HAP-1 (cell line): ENCODE data around the gene SHF.
A peak's percentile ranks its signal among the peaks of the same experiment; 100 is the strongest.

Source experiments
- DNase-seq, 2 experiments: peaks; one replicate each; pipeline ENCODE4 v3.0.0-alpha.2; 2016 to 2020; ENCODE audit warnings: low spot score in 2 of 2
- H3K27me3 ChIP-seq: fragments of 250-450 bp; sonication (Bioruptor Pico); 2 replicates; pipeline ENCODE4 v1.5.1; 2020; ENCODE audit warnings: low read depth, mild to moderate bottlenecking, moderate library complexity
- H3K36me3 ChIP-seq: fragments of 250-450 bp; sonication (Bioruptor Pico); replicated peaks from 2 replicates; pipeline ENCODE4 v1.5.1; 2020; ENCODE audit warnings: mild to moderate bottlenecking
- H3K4me1 ChIP-seq: fragments of 250-450 bp; sonication (Bioruptor Pico); 2 replicates; pipeline ENCODE4 v1.5.1; 2020; ENCODE audit warnings: mild to moderate bottlenecking
- H3K4me3 ChIP-seq: fragments of 250-450 bp; sonication (Bioruptor Pico); 2 replicates; pipeline ENCODE4 v1.5.1; 2020; ENCODE audit warnings: mild to moderate bottlenecking, moderate library complexity
- H3K9me3 ChIP-seq: fragments of 250-450 bp; sonication (Bioruptor Pico); 2 replicates; pipeline ENCODE4 v1.5.1; 2020; ENCODE audit warnings: mild to moderate bottlenecking, moderate library complexity
- in situ Hi-C: fragments of 300-500 bp; cut with MboI; formaldehyde crosslinking; loops from 3 replicates; pipeline ENCODE4 v1.14.3; 2020; ENCODE audit warnings: low sequenced_read_pairs, inconsistent platforms, mixed read lengths

The SHF gene

DNA sequence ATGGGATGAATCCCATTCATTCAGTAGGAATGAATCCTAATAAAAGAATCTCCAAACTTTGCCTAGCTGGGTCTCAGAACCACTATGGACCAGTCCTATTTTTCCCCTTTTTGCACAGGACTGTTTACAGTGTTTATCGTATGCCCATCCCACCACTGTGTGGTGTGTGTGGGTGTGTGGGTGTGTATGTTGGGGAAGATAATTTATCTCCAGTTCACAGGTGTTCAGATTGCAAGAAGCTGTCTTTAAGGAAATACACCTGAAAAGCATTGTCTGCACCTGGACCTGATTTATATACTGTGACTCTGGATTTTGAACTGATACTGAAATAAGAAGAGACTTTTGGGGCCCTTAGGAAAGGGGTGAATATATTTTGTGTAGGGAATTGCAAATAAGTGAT lies 24.7 kb upstream of the SHF start:
- H3K4me3 ChIP-seq = no peak overlapping the region
- no peaks in the 10 kb centered on the region for H3K27me3 ChIP-seq
- in situ Hi-C loops = no loop called here
- no peak for DNase-seq
- H3K36me3 ChIP-seq = no peaks in the 10 kb centered on the region
- no peaks in the 10 kb centered on the region; the same call in 1 of the 2 replicates for H3K4me1 ChIP-seq
- H3K9me3 ChIP-seq = no peaks in the 10 kb centered on the region

- H3K4me3 ChIP-seq = no peak overlapping the region
- no peaks in the 10 kb centered on the region for H3K9me3 ChIP-seq
- in situ Hi-C loops = loop anchor here (5.0 kb wide), 1 partner anchor 197 kb away; a partner anchor contains a TSS
- H3K4me1 ChIP-seq = peaks cover 10% of the 10 kb centered on the region
- no peaks in the 10 kb centered on the region for H3K36me3 ChIP-seq
- 0 out of 2 replicates have a peak, but pooled peaks cover 3% of the 10 kb centered on the region for H3K27me3 ChIP-seq
- peak; percentile 72 to 84 for DNase-seq
Measured at GRCh38 chr15:45205192-45205591, 17.4 kb upstream of the SHF start.

DNA sequence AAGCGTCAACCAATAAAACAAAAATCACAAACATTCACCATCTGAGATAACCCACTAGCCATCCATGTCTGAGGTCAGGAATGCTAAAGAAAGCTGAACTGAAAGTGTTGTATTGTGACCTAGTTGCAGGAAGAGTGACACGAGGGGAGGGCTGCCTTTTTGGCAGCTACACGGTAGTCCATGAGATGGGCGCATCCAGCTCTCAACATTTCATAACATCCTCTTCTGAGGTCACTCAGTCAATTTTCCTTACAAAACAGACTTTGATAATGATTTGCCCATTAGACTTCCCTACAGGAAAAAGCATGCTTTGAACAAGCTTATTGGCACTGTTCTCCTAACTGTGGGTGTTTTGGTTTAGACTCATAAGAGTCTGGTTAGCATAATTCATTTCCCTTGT lies 15.4 kb upstream of the SHF start:
- Histone ChIP-seq H3K36me3 (no peaks in the 10 kb centered on the region), H3K4me1 (peaks cover 10% of the 10 kb centered on the region), H3K4me3 (no peak overlapping the region), H3K9me3 (no peaks in the 10 kb centered on the region), H3K27me3 (0 out of 2 replicates have a peak, but pooled peaks cover 3% of the 10 kb centered on the region)
- in situ Hi-C loops = no loop called here
- DNase-seq = no peak

DNA sequence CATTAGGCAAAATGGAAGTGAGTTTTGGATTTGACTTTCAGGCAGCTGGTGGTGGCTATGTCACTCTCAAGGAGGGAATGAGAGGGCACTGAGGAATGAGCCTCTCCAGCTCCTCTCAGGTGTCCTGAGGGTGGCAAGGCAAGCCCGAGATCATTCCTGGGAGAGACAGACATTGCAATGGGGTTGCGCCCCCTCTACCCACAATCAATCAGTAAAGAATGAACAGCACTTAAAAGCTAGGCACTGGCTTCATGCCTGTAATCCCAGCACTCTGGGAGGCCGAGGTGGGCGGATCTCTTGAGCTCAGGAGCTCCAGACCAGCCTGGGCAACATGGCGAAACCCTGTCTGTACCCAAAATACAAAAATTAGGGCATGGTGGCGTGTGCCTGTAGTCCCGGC lies 14.1 kb upstream of the SHF start:
- Histone ChIP-seq H3K4me3 (no peak overlapping the region), H3K27me3 (0 out of 2 replicates have a peak, but pooled peaks cover 3% of the 10 kb centered on the region), H3K9me3 (no peaks in the 10 kb centered on the region), H3K36me3 (no peaks in the 10 kb centered on the region), H3K4me1 (peaks cover 10% of the 10 kb centered on the region)
- DNase-seq = no peak
- in situ Hi-C loops = no loop called here

DNA sequence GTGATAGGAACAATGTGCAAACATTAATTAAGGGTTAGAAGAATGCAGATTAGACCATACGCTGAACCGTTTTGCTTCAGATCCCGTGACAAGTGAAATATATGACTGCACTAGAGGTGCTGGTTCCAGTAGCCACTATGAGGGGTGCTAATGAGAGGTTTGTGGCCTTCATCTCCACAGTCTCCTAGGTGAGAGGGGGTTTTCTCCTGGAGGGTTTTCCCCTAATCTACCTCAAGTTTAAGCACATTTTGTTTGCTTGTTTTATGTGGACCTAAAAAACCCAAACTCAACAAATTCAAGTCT lies 13.7 kb upstream of the SHF start:
- Histone ChIP-seq H3K4me1 (peaks cover 10% of the 10 kb centered on the region), H3K27me3 (0 out of 2 replicates have a peak, but pooled peaks cover 3% of the 10 kb centered on the region), H3K9me3 (no peaks in the 10 kb centered on the region), H3K36me3 (no peaks in the 10 kb centered on the region), H3K4me3 (peak overlapping the region; percentile 54)
- DNase-seq = no peak
- in situ Hi-C loops = no loop called here

DNA sequence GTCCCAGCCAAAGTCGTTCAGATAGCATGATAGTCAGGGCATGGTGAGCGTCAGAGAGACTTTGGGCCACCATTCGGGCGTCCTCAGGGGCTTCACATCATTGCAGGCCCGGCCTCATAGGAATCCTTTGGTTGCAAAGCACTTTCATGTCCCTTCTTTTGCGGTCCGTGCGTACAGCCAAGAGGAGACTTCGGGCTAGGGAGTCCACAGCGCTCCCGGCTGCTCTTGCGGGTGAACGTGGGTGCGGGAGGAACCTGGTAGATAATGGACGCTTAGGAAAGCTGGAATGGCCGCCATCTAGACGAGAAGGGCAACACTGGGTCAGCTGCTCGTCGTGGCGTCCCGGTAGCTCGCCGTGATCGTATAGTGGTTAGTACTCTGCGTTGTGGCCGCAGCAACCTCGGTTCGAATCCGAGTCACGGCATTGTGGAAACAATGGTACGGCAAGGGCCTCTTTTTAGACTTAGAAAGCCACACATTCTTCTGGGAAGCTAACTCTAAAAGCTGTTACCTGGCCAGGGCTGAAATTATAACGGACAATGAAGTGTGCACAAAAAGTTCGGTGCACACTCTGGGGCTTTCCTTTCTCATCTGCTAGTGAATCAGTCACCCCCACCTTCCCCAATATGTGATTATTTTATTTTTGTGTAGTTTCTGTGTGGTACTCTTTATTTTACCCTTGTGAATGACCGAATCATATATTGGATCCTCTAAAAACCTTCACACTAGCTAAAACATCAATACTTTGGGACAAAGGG lies 13.2 kb upstream of the SHF start:
- peak overlapping the region; percentile 54 for H3K4me3 ChIP-seq
- H3K36me3 ChIP-seq = no peaks in the 10 kb centered on the region
- no peaks in the 10 kb centered on the region for H3K9me3 ChIP-seq
- H3K27me3 ChIP-seq = 0 out of 2 replicates have a peak, but pooled peaks cover 3% of the 10 kb centered on the region
- peak; percentile 84 to 89 for DNase-seq
- in situ Hi-C loops = no loop called here
- H3K4me1 ChIP-seq = peaks cover 10% of the 10 kb centered on the region

GRCh38 chr15:45200001-45200798 lies 12.4 kb upstream of the SHF start:
- DNase-seq = peak; percentile 95 to 97
- Histone ChIP-seq H3K9me3 (no peaks in the 10 kb centered on the region), H3K4me1 (peaks cover 10% of the 10 kb centered on the region), H3K27me3 (0 out of 2 replicates have a peak, but pooled peaks cover 3% of the 10 kb centered on the region), H3K36me3 (no peaks in the 10 kb centered on the region), H3K4me3 (peak overlapping the region; percentile 54)
- in situ Hi-C loops = no loop called here

- H3K4me3 ChIP-seq = peak overlapping the region; percentile 54
- no peaks in the 10 kb centered on the region for H3K27me3 ChIP-seq
- DNase-seq = peak; percentile 14 to 45
- H3K36me3 ChIP-seq = no peaks in the 10 kb centered on the region
- H3K4me1 ChIP-seq = peaks cover 5% of the 10 kb centered on the region
- in situ Hi-C loops = no loop called here
- no peaks in the 10 kb centered on the region for H3K9me3 ChIP-seq
Measured at GRCh38 chr15:45199136-45199810, 11.5 kb upstream of the SHF start.

- peak; percentile 90 to 92 for DNase-seq
- in situ Hi-C loops = no loop called here
- H3K27me3 ChIP-seq = no peaks in the 10 kb centered on the region
- H3K4me3 ChIP-seq = peak overlapping the region; percentile 54
- peaks cover 3% of the 10 kb centered on the region for H3K4me1 ChIP-seq
- H3K9me3 ChIP-seq = no peaks in the 10 kb centered on the region
- no peaks in the 10 kb centered on the region for H3K36me3 ChIP-seq
Measured at GRCh38 chr15:45198337-45199135, 10.8 kb upstream of the SHF start.

GRCh38 chr15:45197512-45197911 lies 9.7 kb upstream of the SHF start:
- H3K36me3 ChIP-seq = no peaks in the 10 kb centered on the region
- peak overlapping the region; percentile 54 for H3K4me3 ChIP-seq
- in situ Hi-C loops = no loop called here
- H3K9me3 ChIP-seq = no peaks in the 10 kb centered on the region
- peaks cover 3% of the 10 kb centered on the region for H3K4me1 ChIP-seq
- no peaks in the 10 kb centered on the region for H3K27me3 ChIP-seq
- no peak for DNase-seq

- DNase-seq = no peak
- Histone ChIP-seq H3K4me3 (peak overlapping the region; percentile 45), H3K36me3 (no peaks in the 10 kb centered on the region), H3K4me1 (peaks cover 15% of the 10 kb centered on the region), H3K27me3 (no peaks in the 10 kb centered on the region), H3K9me3 (no peaks in the 10 kb centered on the region)
- in situ Hi-C loops = no loop called here
Measured at GRCh38 chr15:45187578-45187893, 230 bp downstream of the SHF start.

GRCh38 chr15:45186771-45187577 lies 792 bp downstream of the SHF start:
- DNase-seq = peak in 1 of 2 experiments; percentile 41
- Histone ChIP-seq H3K4me3 (peak overlapping the region; percentile 45), H3K36me3 (no peaks in the 10 kb centered on the region), H3K9me3 (no peaks in the 10 kb centered on the region), H3K4me1 (peaks cover 15% of the 10 kb centered on the region), H3K27me3 (no peaks in the 10 kb centered on the region)
- in situ Hi-C loops = no loop called here
